Skeletal muscle tissue (tissue), 4 donors: ENCODE measurements around the gene POLN. TPM values are rescaled to one million over a fixed set of nuclear protein-coding genes. Genes with fewer than 3 reads are reported as not detected.
A peak's percentile ranks its signal among the peaks of the same experiment; 100 is the strongest.

Experiments
- H3K27ac ChIP-seq: one replicate; pipeline ENCODE4 v1.7.0; 2013; ENCODE audit warnings: mild to moderate bottlenecking, low read depth, low read length, inconsistent platforms
- H3K27me3 ChIP-seq, 3 donors: one replicate each; pipeline ENCODE4 v1.7.0; 2013; ENCODE audit warnings: low read length in 3 of 3; ENCODE audit not compliant: control insufficient read depth in 3 of 3, insufficient read depth in 3 of 3
- H3K36me3 ChIP-seq, 3 donors: one replicate each; pipeline ENCODE4 v1.7.0; 2013; ENCODE audit warnings: low read length in 3 of 3; ENCODE audit not compliant: control insufficient read depth in 3 of 3, insufficient read depth in 3 of 3
- H3K4me1 ChIP-seq, 3 donors: one replicate each; pipeline ENCODE4 v1.7.0; 2013; ENCODE audit warnings: low read length in 3 of 3, mild to moderate bottlenecking in 3 of 3; ENCODE audit not compliant: control insufficient read depth in 3 of 3, insufficient read depth in 3 of 3
- H3K4me3 ChIP-seq, 3 donors: one replicate each; pipeline ENCODE4 v1.7.0; 2013; ENCODE audit warnings: low read length in 3 of 3
- H3K9ac ChIP-seq, 3 donors: one replicate each; pipeline ENCODE4 v1.7.0; 2013; ENCODE audit warnings: low read length in 3 of 3, mild to moderate bottlenecking in 3 of 3, moderate library complexity in 2 of 3, low read depth in 1 of 3
- H3K9me3 ChIP-seq, 3 donors: one replicate each; pipeline ENCODE4 v1.7.0; 2013; ENCODE audit warnings: low read length in 3 of 3; ENCODE audit not compliant: control insufficient read depth in 3 of 3
- total RNA-seq: library from RNA; depleted of rRNA; stranded (reverse); fragments of >200 nt; gene quantifications from one replicate; pipeline ENCODE4 v1.2.3, GENCODE V29; 2014
- donor health status: Osteomylitis.

POLN gene
- total RNA-seq, 1 donor from 2014 or later: 4.2 TPM

GRCh38 chr4:2251795-2252529 is 10.0 kb upstream of the POLN start:
- Histone ChIP-seq H3K9ac (no peak overlapping the region), H3K4me1 (peaks cover 25 to 36% (median 33%) of the 10 kb centered on the region in 3 donors), H3K27ac (no peak overlapping the region), H3K36me3 (peaks cover 41 to 61% (median 53%) of the 10 kb centered on the region in 3 donors), H3K4me3 (no peak overlapping the region), H3K27me3 (no peaks in the 10 kb centered on the region), H3K9me3 (no peaks in the 10 kb centered on the region)

- Histone ChIP-seq H3K27ac (no peak overlapping the region), H3K27me3 (no peaks in the 10 kb centered on the region), H3K4me3 (no peak overlapping the region), H3K36me3 (peaks cover 43 to 61% (median 53%) of the 10 kb centered on the region in 3 donors), H3K4me1 (peaks cover 18 to 29% (median 26%) of the 10 kb centered on the region in 3 donors), H3K9ac (no peak overlapping the region), H3K9me3 (no peaks in the 10 kb centered on the region)
Measured at GRCh38 chr4:2251073-2251794, 9.3 kb upstream of the POLN start.

GRCh38 chr4:2250357-2251072 is 8.6 kb upstream of the POLN start:
- Histone ChIP-seq H3K36me3 (peaks cover 43 to 61% (median 53%) of the 10 kb centered on the region in 3 donors), H3K4me3 (no peak overlapping the region), H3K27ac (no peak overlapping the region), H3K4me1 (peaks cover 11 to 28% (median 19%) of the 10 kb centered on the region in 3 donors), H3K27me3 (no peaks in the 10 kb centered on the region), H3K9ac (no peak overlapping the region), H3K9me3 (no peaks in the 10 kb centered on the region)

- Histone ChIP-seq H3K36me3 (peaks cover 39 to 57% (median 50%) of the 10 kb centered on the region in 3 donors), H3K4me3 (no peak overlapping the region)
Measured at GRCh38 chr4:2249526-2250356, 7.8 kb upstream of the POLN start.

DNA sequence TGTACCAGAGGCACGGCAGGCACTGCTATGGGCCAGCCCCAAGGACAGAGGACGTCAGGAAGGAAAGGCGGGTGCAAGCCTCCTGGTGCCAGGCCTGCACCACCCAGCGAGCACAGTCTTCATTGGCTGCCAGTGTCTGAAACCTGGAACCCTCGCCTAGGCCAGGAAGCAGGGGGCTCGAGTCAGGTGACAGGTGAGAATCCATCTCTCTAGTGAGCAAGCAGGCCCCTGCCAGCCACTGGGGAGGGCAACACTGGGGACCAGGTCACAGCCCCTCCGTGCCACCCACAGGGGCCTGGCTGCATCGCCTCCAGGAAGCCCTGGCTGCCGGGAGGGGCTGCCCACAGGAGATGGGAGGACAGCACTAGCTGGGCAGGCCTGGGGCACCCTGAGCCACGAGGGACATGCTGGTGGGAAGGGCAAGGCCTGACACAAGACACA is 6.9 kb upstream of the POLN start:
- H3K4me3 ChIP-seq: no peak overlapping the region
- H3K27ac ChIP-seq: no peak overlapping the region
- H3K36me3 ChIP-seq: peaks cover 36 to 49% (median 44%) of the 10 kb centered on the region in 3 donors
- H3K4me1 ChIP-seq: peaks cover 1 to 26% (median 21%) of the 10 kb centered on the region in 3 donors
- no peaks in the 10 kb centered on the region for H3K27me3 ChIP-seq
- H3K9me3 ChIP-seq: no peaks in the 10 kb centered on the region
- H3K9ac ChIP-seq: no peak overlapping the region

More at GRCh38 chr4:2249526-2250356, 7.8 kb upstream of the POLN start:
- H3K9ac ChIP-seq: no peak overlapping the region
- no peaks in the 10 kb centered on the region for H3K27me3 ChIP-seq
- no peak overlapping the region for H3K27ac ChIP-seq
- H3K9me3 ChIP-seq: no peaks in the 10 kb centered on the region
- H3K4me1 ChIP-seq: peaks cover 5 to 28% (median 21%) of the 10 kb centered on the region in 3 donors

DNA sequence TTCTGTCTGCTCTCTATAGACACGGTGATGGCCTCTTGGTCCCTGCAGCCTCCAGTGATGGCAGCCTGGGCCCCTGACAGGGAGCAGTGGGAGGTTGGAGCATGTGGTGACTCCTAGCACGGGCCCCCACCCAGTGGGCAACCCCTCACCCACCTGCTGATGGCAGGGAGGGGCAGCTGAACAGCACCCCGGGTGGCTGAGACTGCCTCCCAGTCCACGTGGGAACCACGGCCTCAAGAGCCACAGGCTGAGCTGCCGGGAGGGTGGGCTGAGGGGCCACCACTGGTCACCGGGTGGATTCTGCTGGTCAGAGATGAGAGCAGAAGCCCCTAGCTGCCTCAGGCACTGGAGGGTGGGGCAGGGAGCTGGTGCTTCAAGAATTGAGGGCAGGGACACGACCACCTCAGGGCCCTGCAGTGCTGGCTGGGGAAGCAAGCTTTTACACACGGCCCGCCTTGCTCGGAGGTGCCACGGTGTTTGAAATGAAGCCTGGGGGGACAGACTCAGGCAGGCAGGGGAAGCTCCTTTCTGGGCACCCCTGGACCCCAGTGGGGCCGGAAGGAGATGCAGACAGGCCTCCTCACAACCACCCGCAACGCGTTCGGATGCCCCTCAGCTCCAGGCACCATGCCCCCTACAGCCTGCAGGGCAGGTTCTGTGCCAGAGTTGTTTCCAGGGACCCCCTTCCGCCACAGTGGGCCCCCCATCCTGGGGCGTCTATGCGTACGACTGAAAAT is 6.3 kb upstream of the POLN start:
- H3K36me3 ChIP-seq: peaks cover 35 to 43% (median 39%) of the 10 kb centered on the region in 3 donors
- no peak overlapping the region for H3K27ac ChIP-seq
- no peaks in the 10 kb centered on the region for H3K9me3 ChIP-seq
- H3K9ac ChIP-seq: no peak overlapping the region
- peaks cover 5 to 23% (median 14%) of the 10 kb centered on the region in 3 donors for H3K4me1 ChIP-seq
- no peak overlapping the region for H3K4me3 ChIP-seq
- no peaks in the 10 kb centered on the region for H3K27me3 ChIP-seq

- Histone ChIP-seq H3K4me1 (peaks cover 5 to 21% (median 11%) of the 10 kb centered on the region in 3 donors), H3K36me3 (peaks cover 32 to 42% (median 34%) of the 10 kb centered on the region in 3 donors), H3K4me3 (no peak overlapping the region), H3K27ac (no peak overlapping the region), H3K27me3 (no peaks in the 10 kb centered on the region), H3K9ac (no peak overlapping the region), H3K9me3 (no peaks in the 10 kb centered on the region)
Measured at GRCh38 chr4:2247128-2248043, 5.5 kb upstream of the POLN start.

DNA sequence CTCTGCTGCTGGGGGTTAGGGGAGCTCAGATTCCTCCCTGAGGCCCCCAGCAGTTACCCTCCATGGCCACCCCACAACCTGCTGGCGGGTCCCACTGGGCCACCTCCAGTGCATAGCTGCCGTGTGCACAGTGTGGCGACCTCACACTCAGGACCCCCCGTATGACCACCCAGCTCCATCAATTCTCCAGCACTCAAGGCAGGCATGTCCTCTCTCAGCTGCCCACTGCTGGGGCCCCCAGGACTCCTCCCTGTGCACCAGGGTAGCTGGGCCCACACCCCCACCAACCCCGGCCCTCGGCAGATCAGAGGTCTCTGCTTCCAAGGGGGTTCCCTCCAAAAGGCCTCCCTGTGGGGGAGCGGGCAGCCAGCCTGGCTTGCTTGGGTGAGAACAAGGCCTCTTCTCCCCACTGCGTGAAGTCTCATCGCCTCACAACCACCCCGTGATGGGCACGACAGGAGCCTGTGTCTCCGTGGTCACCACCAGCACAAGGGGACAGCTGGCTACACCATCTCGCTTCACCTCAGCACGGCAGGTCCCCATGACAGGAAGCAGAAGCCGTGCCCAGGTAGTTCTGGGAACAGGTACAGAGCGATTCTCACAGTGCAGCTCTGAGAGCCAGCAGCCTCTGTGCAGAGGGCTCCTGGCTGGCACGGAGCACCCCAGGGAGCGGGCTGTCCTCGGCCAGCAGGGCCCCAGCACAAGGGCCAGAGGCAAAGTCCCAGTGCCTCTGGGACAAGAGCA is 4.6 kb upstream of the POLN start:
- Histone ChIP-seq H3K27me3 (no peaks in the 10 kb centered on the region), H3K4me1 (peaks cover 5 to 23% (median 12%) of the 10 kb centered on the region in 3 donors), H3K4me3 (no peak overlapping the region), H3K9ac (peak overlapping the region in 1 of 3 donors; percentile 16), H3K9me3 (no peaks in the 10 kb centered on the region), H3K36me3 (peaks cover 28 to 34% (median 32%) of the 10 kb centered on the region in 3 donors), H3K27ac (peak overlapping the region; percentile 30)
